Measurements from ENCODE around the gene MRPL33. TPM values are rescaled to one million over a fixed set of nuclear protein-coding genes. Genes with fewer than 3 reads are reported as not detected.

The MRPL33 gene
- total RNA-seq, 1 donor from 2014 or later: 3.4 TPM

- no peaks in the 10 kb centered on the region for H3K9me3 ChIP-seq
- no peak for TF ChIP-seq CTCF (IDR thresholded peaks at IDR 0.05)
- no peak overlapping the region for H3K27ac ChIP-seq
- no peak overlapping the region for H3K4me3 ChIP-seq
- no peaks in the 10 kb centered on the region for H3K27me3 ChIP-seq
- H3K4me1 ChIP-seq: no peaks in the 10 kb centered on the region
- no peaks in the 10 kb centered on the region for H3K36me3 ChIP-seq
- intact Hi-C loops (cut with DNase I): no loop called here
- DNase-seq (ENCODE audit: low spot score in 2 of 2): no peak
Measured at GRCh38 chr2:27810455-27810854, 38.9 kb downstream of the MRPL33 start.

- no peak overlapping the region for H3K27ac ChIP-seq
- no peak for TF ChIP-seq CTCF (IDR thresholded peaks at IDR 0.05)
- no peaks in the 10 kb centered on the region for H3K9me3 ChIP-seq
- no peak overlapping the region for H3K4me3 ChIP-seq
- no peaks in the 10 kb centered on the region for H3K36me3 ChIP-seq
- no peaks in the 10 kb centered on the region for H3K4me1 ChIP-seq
- H3K27me3 ChIP-seq: no peaks in the 10 kb centered on the region
- no peak for DNase-seq (ENCODE audit: low spot score in 2 of 2)
- intact Hi-C loops (cut with DNase I): no loop called here
Measured at GRCh38 chr2:27811768-27812167, 40.2 kb downstream of the MRPL33 start.

GRCh38 chr2:27814758-27815157 lies 43.2 kb downstream of the MRPL33 start:
- no peaks in the 10 kb centered on the region for H3K27me3 ChIP-seq
- intact Hi-C loops (cut with DNase I): no loop called here
- no peaks in the 10 kb centered on the region for H3K36me3 ChIP-seq
- H3K4me1 ChIP-seq: no peaks in the 10 kb centered on the region
- no peak for TF ChIP-seq CTCF (IDR thresholded peaks at IDR 0.05)
- no peak overlapping the region for H3K4me3 ChIP-seq
- H3K27ac ChIP-seq: no peak overlapping the region
- no peaks in the 10 kb centered on the region for H3K9me3 ChIP-seq
- no peak for DNase-seq (ENCODE audit: low spot score in 2 of 2)

- no peak for DNase-seq (ENCODE audit: low spot score in 2 of 2)
- intact Hi-C loops (cut with DNase I): no loop called here
- TF ChIP-seq CTCF (IDR thresholded peaks at IDR 0.05): no peak
- H3K36me3 ChIP-seq: no peaks in the 10 kb centered on the region
- no peaks in the 10 kb centered on the region for H3K9me3 ChIP-seq
- no peaks in the 10 kb centered on the region for H3K27me3 ChIP-seq
- H3K4me1 ChIP-seq: no peaks in the 10 kb centered on the region
- no peak overlapping the region for H3K4me3 ChIP-seq
- no peak overlapping the region for H3K27ac ChIP-seq
Measured at GRCh38 chr2:27815860-27816438, 44.4 kb downstream of the MRPL33 start.

- Histone ChIP-seq H3K9me3 (no peaks in the 10 kb centered on the region), H3K4me1 (peaks cover 0 to 8% of the 10 kb centered on the region in 2 donors), H3K27ac (no peak overlapping the region), H3K36me3 (no peaks in the 10 kb centered on the region), H3K27me3 (no peaks in the 10 kb centered on the region), H3K4me3 (no peak overlapping the region)
- no peak for TF ChIP-seq CTCF (IDR thresholded peaks at IDR 0.05)
- intact Hi-C loops (cut with DNase I): loop anchor here (5.0 kb wide), 2 partner anchors 65 to 100 kb away; no protein-coding TSS in a partner anchor
- no peak for DNase-seq (ENCODE audit: low spot score in 2 of 2)
Measured at GRCh38 chr2:27822049-27822448, 50.5 kb downstream of the MRPL33 start.

GRCh38 chr2:27823135-27823534 lies 51.6 kb downstream of the MRPL33 start:
- Histone ChIP-seq H3K9me3 (no peaks in the 10 kb centered on the region), H3K27me3 (no peaks in the 10 kb centered on the region), H3K27ac (peak overlapping the region; percentile 0 to 40), H3K36me3 (no peaks in the 10 kb centered on the region), H3K4me3 (peak overlapping the region in 1 of 2 donors; percentile 54), H3K4me1 (peaks cover 0 to 8% of the 10 kb centered on the region in 2 donors)
- no peak for DNase-seq (ENCODE audit: low spot score in 2 of 2)
- intact Hi-C loops (cut with DNase I): loop anchor here (1.0 to 5.0 kb wide), 3 partner anchors 66 to 120 kb away; no protein-coding TSS in a partner anchor
- TF ChIP-seq CTCF (IDR thresholded peaks at IDR 0.05): no peak
